Right cardiac atrium (tissue), 5 donors: ENCODE measurements around the gene BCAT1. TPM values are rescaled to one million over a fixed set of nuclear protein-coding genes. Genes with fewer than 3 reads are reported as not detected.

Experiments
- ATAC-seq, 2 donors: fragments of 200-7000 bp; cut with Tn5 transposase; one replicate each; pipeline versions ENCODE4 v1.8.0 to v1.9.1; 2020; ENCODE audit warnings: moderate library complexity in 2 of 2, mild to moderate bottlenecking in 1 of 2
- DNase-seq, 3 donors: peaks; one replicate each; pipeline ENCODE4 v3.0.0-alpha.2; 2020
- H3K27ac ChIP-seq: one replicate; pipeline ENCODE4 v1.5.1; 2013; ENCODE audit warnings: mild to moderate bottlenecking, low read length, control low read depth, moderate library complexity
- H3K27me3 ChIP-seq: one replicate; pipeline ENCODE4 v1.6.1; 2013; ENCODE audit not compliant: control insufficient read depth, insufficient read depth
- H3K4me1 ChIP-seq: one replicate; pipeline ENCODE4 v1.6.1; 2013; ENCODE audit warnings: low read length; ENCODE audit not compliant: control insufficient read depth, insufficient read depth
- H3K4me3 ChIP-seq: one replicate; pipeline ENCODE4 v1.5.1; 2013; ENCODE audit warnings: low read length, control low read depth
- H3K9me3 ChIP-seq: one replicate; pipeline ENCODE4 v1.6.1; 2013; ENCODE audit warnings: low read length; ENCODE audit not compliant: control insufficient read depth
- WGBS: extraction: QIAGEN DNeasy Blood & Tissue Kit; methylation state at CpG from one replicate; pipeline ENCODE4 v1.1.7; 2013; 5-methylcytosine and 5-hydroxymethylcytosine counted together
- intact Hi-C, 4 donors: fragments of 100-400 bp; cut with DNase I; formaldehyde crosslinking; loops; one replicate each; pipeline versions ENCODE4 v1.11.0 to v1.14.0; 2022 to 2023
- polyA plus RNA-seq: library from polyadenylated mRNA; stranded (reverse); fragments of 200-250 nt; gene quantifications from one replicate; pipeline ENCODE4 v1.2.3, GENCODE V29; 2013
- total RNA-seq, 4 donors: library from RNA; stranded (reverse); fragmentation: NEBNext Ultra II Directional; extraction: Animal tissue kit (Norgen Biotek cat#: 25700); gene quantifications; one replicate each; pipeline ENCODE4 v1.2.1, GENCODE V29; 2021
- donor health status: healthy with polysubstance abuse.
- donor health status: DM: no; HTN: yes; CAD: no.
- donor health status: DM: no; HTN: no; CAD: no.
- donor health status: DM: no; HTN: yes; CAD: no; lungs with severe emphysema.
- donor health status: DM: yes; HTN: yes; CAD: no.

The BCAT1 gene
- total and polyA plus RNA-seq, 5 donors = 0.86 to 9.0 (median 5.7) TPM

- Histone ChIP-seq H3K27ac (no peak overlapping the region), H3K9me3 (no peaks in the 10 kb centered on the region), H3K4me3 (no peak overlapping the region), H3K27me3 (no peaks in the 10 kb centered on the region), H3K4me1 (no peaks in the 10 kb centered on the region)
- intact Hi-C loops = no loop called here
- DNase-seq = peak; percentile 33 to 70 (median 58)
- peak; percentile 65 to 70 for ATAC-seq
- WGBS = 51% methylated on average over 3 of the region's 3 CpGs
Measured at GRCh38 chr12:24909667-24910066, 39.2 kb downstream of the BCAT1 start.

GRCh38 chr12:24907464-24907863 lies 41.4 kb downstream of the BCAT1 start:
- no peak for ATAC-seq
- intact Hi-C loops = no loop called here
- 95% methylated on average over 5 of the region's 5 CpGs for WGBS

DNA sequence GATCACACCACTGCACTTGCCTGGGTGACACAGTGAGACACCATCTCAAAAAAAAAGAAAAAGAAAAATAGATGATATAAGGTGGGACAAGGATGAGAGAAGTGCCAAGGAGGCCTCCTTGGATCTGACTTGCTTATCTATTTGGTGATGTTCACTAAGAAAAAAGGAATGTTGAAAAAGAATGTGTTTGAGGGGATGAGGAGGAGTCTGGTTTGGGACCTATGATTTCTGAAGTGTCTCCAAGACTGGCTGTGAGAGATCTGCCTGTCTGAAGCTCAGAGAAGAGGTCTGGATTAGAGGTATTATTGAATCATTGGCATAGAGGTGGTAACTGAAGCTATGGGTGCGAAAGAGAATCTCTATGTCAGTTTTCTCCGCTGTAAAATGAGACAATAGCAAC lies 42.8 kb downstream of the BCAT1 start:
- Histone ChIP-seq H3K27me3 (no peaks in the 10 kb centered on the region), H3K4me1 (no peaks in the 10 kb centered on the region), H3K4me3 (no peak overlapping the region), H3K27ac (no peak overlapping the region), H3K9me3 (no peaks in the 10 kb centered on the region)
- intact Hi-C loops = no loop called here
- no peak for DNase-seq
- 98% methylated on average over 2 of the region's 2 CpGs for WGBS
- ATAC-seq = no peak

More at GRCh38 chr12:24907464-24907863, 41.4 kb downstream of the BCAT1 start:
- Histone ChIP-seq H3K4me3 (no peak overlapping the region), H3K4me1 (no peaks in the 10 kb centered on the region), H3K27me3 (no peaks in the 10 kb centered on the region), H3K9me3 (no peaks in the 10 kb centered on the region), H3K27ac (no peak overlapping the region)
- DNase-seq = no peak

- no peaks in the 10 kb centered on the region for H3K4me1 ChIP-seq
- no peak for DNase-seq
- intact Hi-C loops = no loop called here
- no peaks in the 10 kb centered on the region for H3K9me3 ChIP-seq
- H3K27me3 ChIP-seq = no peaks in the 10 kb centered on the region
- 48% methylated on average over 2 of the region's 2 CpGs for WGBS
- H3K4me3 ChIP-seq = no peak overlapping the region
- no peak overlapping the region for H3K27ac ChIP-seq
- no peak for ATAC-seq
Measured at GRCh38 chr12:24905431-24905830, 43.5 kb downstream of the BCAT1 start.

- 98% methylated on average over 1 of the region's 1 CpG for WGBS
- Histone ChIP-seq H3K4me1 (no peaks in the 10 kb centered on the region), H3K4me3 (no peak overlapping the region), H3K27ac (no peak overlapping the region), H3K9me3 (no peaks in the 10 kb centered on the region), H3K27me3 (no peaks in the 10 kb centered on the region)
- intact Hi-C loops = no loop called here
- DNase-seq (no peak), ATAC-seq (no peak)
Measured at GRCh38 chr12:24904871-24905270, 44.0 kb downstream of the BCAT1 start.

- no peaks in the 10 kb centered on the region for H3K9me3 ChIP-seq
- no peaks in the 10 kb centered on the region for H3K4me1 ChIP-seq
- WGBS = 13% methylated on average over 25 of the region's 25 CpGs
- ATAC-seq (no peak), DNase-seq (no peak)
- intact Hi-C loops = no loop called here
- peak overlapping the region; percentile 61 for H3K4me3 ChIP-seq
- peak overlapping the region; percentile 16 for H3K27ac ChIP-seq
- no peaks in the 10 kb centered on the region for H3K27me3 ChIP-seq
Measured at GRCh38 chr12:24903329-24904088, 45.4 kb downstream of the BCAT1 start.

DNA sequence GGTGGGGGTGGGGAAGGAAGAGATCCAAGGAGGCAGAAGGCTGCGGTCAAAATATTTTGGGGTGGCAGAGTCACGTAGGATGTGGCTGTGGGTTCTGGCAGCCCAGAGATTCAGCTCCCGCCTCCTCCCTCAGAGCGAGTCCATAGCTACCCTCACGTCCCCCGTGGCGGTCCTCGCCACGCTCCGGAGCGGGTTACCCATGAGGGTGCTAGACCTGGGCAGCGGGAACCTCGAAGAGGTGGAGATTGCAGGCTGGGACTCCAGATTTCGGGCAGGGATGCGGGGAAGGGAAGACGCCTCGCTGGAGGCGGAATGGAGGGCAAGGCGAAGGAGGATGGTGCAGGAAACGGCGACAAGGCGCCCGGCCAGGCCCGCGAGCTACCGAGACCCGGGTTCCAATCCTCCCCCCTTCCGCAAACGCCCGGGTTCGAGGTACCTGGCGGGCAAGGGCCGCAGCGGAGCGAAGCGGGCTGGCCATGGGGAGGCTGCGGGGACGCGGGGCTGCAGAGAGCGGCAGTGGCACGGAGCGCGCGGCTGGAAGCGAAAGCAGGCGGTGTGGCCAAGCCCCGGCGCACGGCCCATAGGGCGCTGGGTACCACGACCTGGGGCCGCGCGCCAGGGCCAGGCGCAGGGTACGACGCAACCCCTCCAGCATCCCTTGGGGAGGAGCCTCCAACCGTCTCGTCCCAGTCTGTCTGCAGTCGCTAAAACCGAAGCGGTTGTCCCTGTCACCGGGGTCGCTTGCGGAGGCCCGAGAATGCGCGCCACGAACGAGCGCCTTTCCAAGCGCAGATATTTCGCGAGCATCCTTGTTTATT lies 46.2 kb downstream of the BCAT1 start:
- peak in 2 of 3 donors; percentile 60 for DNase-seq
- peak overlapping the region; percentile 61 for H3K4me3 ChIP-seq
- H3K27ac ChIP-seq = no peak overlapping the region
- WGBS = 1% methylated on average over 74 of the region's 74 CpGs
- intact Hi-C loops = no loop called here
- H3K9me3 ChIP-seq = no peaks in the 10 kb centered on the region
- no peaks in the 10 kb centered on the region for H3K4me1 ChIP-seq
- no peaks in the 10 kb centered on the region for H3K27me3 ChIP-seq
- peak; percentile 66 to 75 for ATAC-seq

- peak in 1 of 2 donors; percentile 53 for ATAC-seq
- Histone ChIP-seq H3K4me1 (no peaks in the 10 kb centered on the region), H3K4me3 (peak overlapping the region; percentile 61), H3K27ac (no peak overlapping the region), H3K9me3 (no peaks in the 10 kb centered on the region), H3K27me3 (no peaks in the 10 kb centered on the region)
- WGBS = 40% methylated on average over 33 of the region's 33 CpGs
- DNase-seq = peak in 1 of 3 donors; percentile 57
- intact Hi-C loops = no loop called here
Measured at GRCh38 chr12:24901576-24902461, 47.1 kb downstream of the BCAT1 start.

DNA sequence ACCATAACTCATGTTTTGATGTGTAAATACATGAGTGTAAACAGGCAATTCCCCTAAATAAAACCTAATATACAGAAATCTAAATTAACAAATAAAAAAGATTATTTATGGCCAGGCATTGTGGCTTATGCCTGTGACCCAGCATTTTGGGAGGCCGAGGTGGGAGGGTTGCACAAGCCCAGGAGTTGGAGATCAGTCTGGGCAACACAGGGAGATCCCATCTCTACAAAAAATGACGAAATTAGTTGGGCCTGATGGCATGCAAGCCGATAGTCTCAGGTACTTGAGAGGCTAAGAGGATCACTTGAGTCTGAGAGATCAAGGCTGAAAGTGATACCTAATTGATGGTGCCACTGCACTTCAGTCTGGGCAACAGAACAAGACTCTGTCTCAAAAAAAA lies 48.7 kb downstream of the BCAT1 start:
- 77% methylated on average over 3 of the region's 3 CpGs for WGBS
- Histone ChIP-seq H3K9me3 (no peaks in the 10 kb centered on the region), H3K4me3 (no peak overlapping the region), H3K4me1 (no peaks in the 10 kb centered on the region), H3K27ac (no peak overlapping the region), H3K27me3 (no peaks in the 10 kb centered on the region)
- ATAC-seq (no peak), DNase-seq (no peak)
- intact Hi-C loops = no loop called here

DNA sequence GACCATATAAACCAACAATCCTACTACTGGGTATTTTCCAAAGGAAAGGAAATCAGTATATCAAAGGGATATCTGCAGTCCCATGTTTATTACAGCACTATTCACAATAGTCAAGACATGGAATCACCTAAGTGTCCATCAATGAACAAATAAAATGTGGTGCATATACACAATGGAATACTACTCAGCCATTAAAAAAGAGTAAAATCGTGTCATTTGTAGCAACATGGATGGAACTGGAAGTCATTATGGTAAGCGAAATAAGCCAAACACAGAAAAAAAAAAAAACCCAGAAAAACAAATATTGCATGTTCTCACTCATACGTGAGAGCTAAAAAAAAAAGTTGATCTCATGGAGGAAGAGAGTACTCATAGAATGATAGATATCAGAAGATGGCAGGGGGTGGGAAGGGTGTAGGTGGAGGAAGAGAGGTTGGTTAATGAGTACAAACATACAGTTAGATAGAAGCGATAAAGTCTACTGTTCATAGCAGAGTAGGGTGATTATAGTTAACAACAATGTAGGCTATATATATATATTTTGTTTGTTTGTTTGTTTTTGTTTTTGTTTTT lies 49.3 kb downstream of the BCAT1 start:
- WGBS = 95% methylated on average over 4 of the region's 4 CpGs
- ATAC-seq (no peak), DNase-seq (no peak)
- Histone ChIP-seq H3K4me3 (no peak overlapping the region), H3K4me1 (no peaks in the 10 kb centered on the region), H3K27ac (no peak overlapping the region), H3K9me3 (no peaks in the 10 kb centered on the region), H3K27me3 (no peaks in the 10 kb centered on the region)
- intact Hi-C loops = no loop called here
